Tibial artery (tissue), 4 donors: Measurements from ENCODE around the gene ATF4.

ENCODE experiments used
- DNase-seq, 2 donors: peaks; one replicate each; pipeline ENCODE4 v3.0.0-alpha.2; 2019
- H3K27ac ChIP-seq, 2 donors: fragments of 200-600 bp; sonication (generic) in 1 of 2; 1 replicate in 1 of 2; 2 replicates in 1 of 2; pipeline ENCODE4 v1.5.1; 2018 to 2019; ENCODE audit warnings: mild to moderate bottlenecking in 1 of 2
- H3K27me3 ChIP-seq, 2 donors: fragments of 200-600 bp; sonication (generic) in 1 of 2; one replicate each; pipeline versions ENCODE4 v1.5.1 to v1.6.0; 2016 to 2019
- H3K36me3 ChIP-seq, 3 donors: fragments of 200-600 bp; sonication (generic) in 2 of 3; one replicate each; pipeline ENCODE4 v1.5.1; 2016 to 2019; ENCODE audit warnings: mild to moderate bottlenecking in 2 of 3
- H3K4me1 ChIP-seq, 4 donors: fragments of 200-600 bp; sonication (generic) in 2 of 4; 1 replicate in 3 of 4; 2 replicates in 1 of 4; pipeline ENCODE4 v1.5.1; 2016 to 2019
- H3K4me3 ChIP-seq, 2 donors: fragments of 200-600 bp; sonication (generic) in 1 of 2; 1 replicate in 1 of 2; 2 replicates in 1 of 2; pipeline ENCODE4 v1.5.1; 2018 to 2019; ENCODE audit warnings: mild to moderate bottlenecking in 2 of 2
- H3K9me3 ChIP-seq, 3 donors: fragments of 200-600 bp; sonication (generic) in 1 of 3; one replicate each; pipeline ENCODE4 v1.5.1; 2016 to 2019
- intact Hi-C: fragments of 100-400 bp; cut with DNase I; formaldehyde crosslinking; loops from one replicate; pipeline ENCODE4 v1.15.0; 2023; ENCODE audit warnings: low total_unique reads
- TF ChIP-seq, protein P1 (sequence below), 2 experiments: fragments of 200-600 bp in 1 of 2; fragments of 450-650 bp in 1 of 2; IDR thresholded peaks; one replicate each; pipeline ENCODE4 v1.5.1; 2017 to 2019; ENCODE audit warnings: antibody characterized with exemption in 2 of 2, mild to moderate bottlenecking in 1 of 2, moderate library complexity in 1 of 2

Gene ATF4

DNA sequence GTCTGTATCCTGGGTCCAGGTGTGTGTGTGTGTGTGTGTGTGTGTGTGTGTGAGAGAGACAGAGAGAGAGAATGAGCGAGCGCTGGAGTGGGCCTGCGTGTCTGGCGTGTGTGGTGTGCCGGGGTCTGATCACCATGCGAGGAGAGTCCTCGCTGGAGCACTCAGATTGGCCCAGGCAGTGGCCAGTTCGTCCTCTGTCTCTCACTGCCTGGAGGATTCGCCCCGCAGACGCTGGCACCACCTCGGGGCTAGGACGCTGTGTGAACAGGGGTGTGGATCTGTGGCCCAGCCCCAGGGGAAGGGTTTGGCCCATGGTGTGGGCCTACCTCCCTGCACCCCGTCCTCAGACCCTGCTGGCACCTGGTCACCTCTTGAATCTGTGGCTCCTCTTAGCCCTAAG lies 38.6 kb downstream of the ATF4 start:
- H3K36me3 ChIP-seq, result no peaks in the 10 kb centered on the region
- no peak overlapping the region for H3K27ac ChIP-seq
- H3K27me3 ChIP-seq, result peaks cover 0 to 89% of the 10 kb centered on the region in 2 donors
- intact Hi-C loops, result no loop called here
- no peak for DNase-seq
- peaks cover 0 to 25% (median 12%) of the 10 kb centered on the region in 4 donors for H3K4me1 ChIP-seq
- no peak overlapping the region for H3K4me3 ChIP-seq
- TF ChIP-seq, protein P1, sequence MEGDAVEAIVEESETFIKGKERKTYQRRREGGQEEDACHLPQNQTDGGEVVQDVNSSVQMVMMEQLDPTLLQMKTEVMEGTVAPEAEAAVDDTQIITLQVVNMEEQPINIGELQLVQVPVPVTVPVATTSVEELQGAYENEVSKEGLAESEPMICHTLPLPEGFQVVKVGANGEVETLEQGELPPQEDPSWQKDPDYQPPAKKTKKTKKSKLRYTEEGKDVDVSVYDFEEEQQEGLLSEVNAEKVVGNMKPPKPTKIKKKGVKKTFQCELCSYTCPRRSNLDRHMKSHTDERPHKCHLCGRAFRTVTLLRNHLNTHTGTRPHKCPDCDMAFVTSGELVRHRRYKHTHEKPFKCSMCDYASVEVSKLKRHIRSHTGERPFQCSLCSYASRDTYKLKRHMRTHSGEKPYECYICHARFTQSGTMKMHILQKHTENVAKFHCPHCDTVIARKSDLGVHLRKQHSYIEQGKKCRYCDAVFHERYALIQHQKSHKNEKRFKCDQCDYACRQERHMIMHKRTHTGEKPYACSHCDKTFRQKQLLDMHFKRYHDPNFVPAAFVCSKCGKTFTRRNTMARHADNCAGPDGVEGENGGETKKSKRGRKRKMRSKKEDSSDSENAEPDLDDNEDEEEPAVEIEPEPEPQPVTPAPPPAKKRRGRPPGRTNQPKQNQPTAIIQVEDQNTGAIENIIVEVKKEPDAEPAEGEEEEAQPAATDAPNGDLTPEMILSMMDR (IDR thresholded peaks at IDR 0.05), result no peak
- H3K9me3 ChIP-seq, result no peaks in the 10 kb centered on the region

DNA sequence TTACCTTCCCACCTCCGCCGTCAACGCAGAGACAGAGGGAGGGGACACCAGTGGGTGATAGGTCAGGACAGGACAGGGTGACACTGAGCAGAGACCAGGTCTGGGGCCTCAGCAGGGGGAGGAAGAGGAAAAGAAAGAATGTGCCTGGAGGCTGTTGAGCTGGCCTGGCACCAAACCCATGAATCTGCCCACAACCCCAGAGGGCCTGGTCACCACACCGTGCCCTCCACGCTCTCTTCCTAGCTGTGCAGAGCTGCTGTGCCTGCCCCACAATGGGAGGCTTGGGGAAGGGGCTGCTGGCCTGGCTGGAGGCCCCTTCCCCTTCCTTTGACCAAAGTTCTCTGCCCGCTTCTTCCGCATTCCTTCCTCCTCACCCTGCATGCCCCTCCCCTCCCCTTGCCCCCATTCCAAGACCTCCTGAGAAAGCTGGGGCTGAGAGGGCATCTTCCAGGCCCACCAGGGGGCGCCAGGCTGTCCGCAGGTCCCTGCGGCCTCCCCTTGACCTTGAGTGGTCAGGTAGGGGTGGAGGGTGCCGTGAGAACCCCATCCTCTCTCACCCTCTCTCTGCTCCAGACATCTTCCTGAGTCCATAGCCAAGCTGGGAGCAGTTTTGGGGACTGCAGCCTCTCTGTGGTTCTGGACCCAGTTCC lies 39.2 kb downstream of the ATF4 start:
- Histone ChIP-seq H3K4me3 (no peak overlapping the region), H3K4me1 (peaks cover 0 to 25% (median 12%) of the 10 kb centered on the region in 4 donors), H3K9me3 (no peaks in the 10 kb centered on the region), H3K27ac (no peak overlapping the region), H3K36me3 (no peaks in the 10 kb centered on the region), H3K27me3 (peaks cover 0 to 91% of the 10 kb centered on the region in 2 donors)
- intact Hi-C loops, result no loop called here
- DNase-seq, result no peak
- TF ChIP-seq, protein P1 (IDR thresholded peaks at IDR 0.05), result no peak

DNA sequence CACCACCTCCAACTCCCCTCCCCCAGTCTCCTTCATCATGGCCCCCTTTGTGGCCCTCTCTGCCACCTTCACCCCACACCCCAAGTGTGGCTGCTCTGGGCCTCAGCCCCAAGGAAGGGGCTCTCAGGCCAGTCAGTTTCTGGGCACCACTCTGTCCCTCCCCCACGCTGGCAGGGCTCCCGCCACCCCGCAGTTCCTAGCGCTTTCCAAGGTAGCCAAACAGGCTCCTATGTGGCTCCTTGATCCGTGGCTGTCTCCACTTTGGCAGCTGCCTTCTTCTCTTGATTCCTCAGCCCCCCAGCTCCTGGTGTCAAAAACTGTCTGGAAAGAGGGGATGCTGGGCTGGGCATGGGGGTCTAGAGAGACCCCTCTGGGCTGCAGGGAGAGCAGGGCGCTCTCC lies 39.8 kb downstream of the ATF4 start:
- intact Hi-C loops, result no loop called here
- peaks cover 0 to 96% of the 10 kb centered on the region in 2 donors for H3K27me3 ChIP-seq

DNA sequence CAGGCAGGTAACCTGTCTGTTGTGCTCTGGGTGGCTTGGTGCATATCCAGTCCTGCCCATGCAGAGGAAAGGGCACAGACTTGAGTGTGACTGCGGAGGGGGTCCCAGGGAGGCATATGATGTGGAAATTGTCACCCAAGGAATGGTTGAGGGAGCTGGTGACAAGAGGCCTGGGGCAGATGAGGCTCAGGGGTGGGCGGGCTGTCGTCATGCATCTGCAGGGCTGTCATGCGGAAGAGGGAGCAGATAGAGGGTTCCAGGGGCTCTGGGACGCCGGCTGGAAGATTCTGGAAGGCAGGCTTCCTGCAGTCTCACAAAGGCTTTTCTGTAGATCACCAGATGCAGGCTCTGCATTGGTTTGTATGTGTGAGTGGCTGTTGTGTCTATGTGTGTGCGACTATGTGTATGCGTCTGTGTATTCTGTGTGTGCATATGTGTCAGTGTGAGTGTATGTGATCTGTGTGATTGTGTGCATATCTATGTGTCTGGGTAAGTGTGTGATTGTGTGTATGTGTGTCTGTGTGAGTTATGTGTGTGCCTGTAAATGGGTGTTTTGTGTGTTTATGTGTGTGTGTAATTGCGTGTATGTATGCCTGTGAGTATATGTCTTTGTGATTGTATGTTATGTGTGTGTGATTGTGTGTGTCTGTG lies 42.6 kb downstream of the ATF4 start:
- H3K9me3 ChIP-seq, result no peaks in the 10 kb centered on the region
- intact Hi-C loops, result no loop called here
- H3K4me3 ChIP-seq, result no peak overlapping the region
- TF ChIP-seq, protein P1 (IDR thresholded peaks at IDR 0.05), result no peak
- peaks cover 0 to 80% of the 10 kb centered on the region in 2 donors for H3K27me3 ChIP-seq
- DNase-seq, result no peak
- H3K27ac ChIP-seq, result no peak overlapping the region
- H3K36me3 ChIP-seq, result no peaks in the 10 kb centered on the region
- peaks cover 0 to 17% (median 7%) of the 10 kb centered on the region in 4 donors for H3K4me1 ChIP-seq

More for the DNA sequence above, 39.8 kb downstream of the ATF4 start:
- TF ChIP-seq, protein P1 (IDR thresholded peaks at IDR 0.05), result no peak
- DNase-seq, result no peak
- H3K4me3 ChIP-seq, result no peak overlapping the region
- peaks cover 0 to 25% (median 12%) of the 10 kb centered on the region in 4 donors for H3K4me1 ChIP-seq
- no peak overlapping the region for H3K27ac ChIP-seq
- no peaks in the 10 kb centered on the region for H3K36me3 ChIP-seq
- no peaks in the 10 kb centered on the region for H3K9me3 ChIP-seq

DNA sequence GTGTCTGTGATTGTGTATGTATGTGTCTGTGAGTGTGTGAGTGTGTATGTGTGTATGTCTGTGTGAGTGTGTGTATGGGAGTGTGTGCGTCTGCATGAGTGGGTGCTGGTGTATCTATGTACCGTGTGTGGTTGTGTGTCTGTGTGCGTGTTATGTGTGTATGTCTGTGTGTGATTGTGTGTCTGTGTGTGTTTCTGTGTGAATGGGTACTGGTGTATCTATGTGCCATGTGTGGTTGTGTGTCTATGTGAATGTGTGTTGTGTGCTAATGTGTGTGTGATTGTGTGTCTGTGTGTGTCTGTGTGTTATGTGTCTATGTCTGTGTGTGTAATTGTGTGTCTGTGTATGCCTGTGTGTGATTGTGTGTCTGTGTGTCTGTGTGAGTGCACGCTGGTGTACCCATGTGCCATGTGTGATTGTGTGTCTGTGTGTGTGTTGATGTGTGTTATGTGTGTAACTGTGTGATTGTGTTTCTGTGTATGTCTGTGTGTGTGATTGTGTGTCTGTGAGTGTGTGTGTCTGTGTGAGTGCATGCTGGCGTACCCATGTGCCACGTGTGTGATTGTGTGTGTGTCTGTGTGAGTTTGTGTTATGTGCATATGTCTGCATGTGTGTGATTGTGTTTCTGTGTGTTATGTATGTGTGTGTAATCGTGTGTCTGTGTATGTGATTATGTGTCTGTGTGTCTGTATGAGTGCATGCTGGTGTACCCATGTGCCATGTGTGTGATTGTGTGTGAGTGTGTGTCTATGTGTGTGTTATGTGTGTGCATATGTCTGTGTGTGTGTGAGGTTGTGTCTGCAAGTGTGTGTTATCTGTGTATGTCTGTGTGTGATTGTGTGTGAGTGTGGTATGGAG lies 43.4 kb downstream of the ATF4 start:
- H3K36me3 ChIP-seq, result no peaks in the 10 kb centered on the region
- H3K4me3 ChIP-seq, result no peak overlapping the region
- no peaks in the 10 kb centered on the region for H3K9me3 ChIP-seq
- no peak for DNase-seq
- peaks cover 0 to 9% (median 0%) of the 10 kb centered on the region in 4 donors for H3K4me1 ChIP-seq
- intact Hi-C loops, result no loop called here
- H3K27ac ChIP-seq, result no peak overlapping the region
- peaks cover 0 to 76% of the 10 kb centered on the region in 2 donors for H3K27me3 ChIP-seq
- TF ChIP-seq, protein P1 (IDR thresholded peaks at IDR 0.05), result no peak
